Activated CD4-positive, alpha-beta memory T cell treated with anti-CD3 and anti-CD28 coated beads for 36 hours (primary cell): Measurements from ENCODE around the gene BRCC3. TPM values are rescaled to one million over a fixed set of nuclear protein-coding genes. Genes with fewer than 3 reads are reported as not detected.
"Not testable (repeated sequence)": the region's sequence is repeated elsewhere in the genome, so short reads cannot be mapped to it uniquely, and the experiment has no call there.

Source experiments
- CTCF ChIA-PET: fragments of 350-600 bp; sonication (Branson Sonifier 250); formaldehyde crosslinking; loops from one replicate; lab custom pipeline; 2021; ENCODE audit warnings: antibody characterized with exemption, inconsistent platforms; lab: Charles Lee
- POLR2A ChIA-PET: fragments of 350-600 bp; sonication (Branson Sonifier 250); formaldehyde crosslinking; loops from one replicate; lab custom pipeline; 2021; ENCODE audit warnings: antibody characterized with exemption; lab: Charles Lee
- DNase-seq: peaks from one replicate; pipeline ENCODE4 v3.0.0-alpha.2; 2020
- H3K27ac Mint-ChIP-seq: one replicate; pipeline ENCODE4 v1.8.0; 2021; ENCODE audit warnings: mixed read lengths
- H3K27me3 Mint-ChIP-seq: one replicate; pipeline ENCODE4 v1.8.0; 2021; ENCODE audit warnings: mixed read lengths
- H3K36me3 Mint-ChIP-seq: one replicate; pipeline ENCODE4 v1.8.0; 2021; ENCODE audit warnings: mixed read lengths
- H3K4me1 Mint-ChIP-seq: one replicate; pipeline ENCODE4 v1.8.0; 2021; ENCODE audit warnings: low read depth, mixed read lengths
- H3K4me3 Mint-ChIP-seq: one replicate; pipeline ENCODE4 v1.8.0; 2021; ENCODE audit warnings: mild to moderate bottlenecking, mixed read lengths
- H3K9me3 Mint-ChIP-seq: one replicate; pipeline ENCODE4 v1.8.0; 2021; ENCODE audit warnings: mixed read lengths
- intact Hi-C: fragments of 100-400 bp; cut with micrococcal nuclease; formaldehyde crosslinking; loops from one replicate; pipeline ENCODE4 v1.15.1; 2023
- total RNA-seq, 2 experiments: library from RNA; stranded (reverse); gene quantifications; one replicate each; pipeline ENCODE4 v1.2.3, GENCODE V29; 2021

BRCC3 gene
- total RNA-seq, 2 experiments from 2014 or later = 24.4 to 26.7 TPM

- no peak for DNase-seq
- Mint-ChIP-seq H3K4me1 (peaks cover 12% of the 10 kb centered on the region), H3K27me3 (no peaks in the 10 kb centered on the region), H3K36me3 (peaks cover 13% of the 10 kb centered on the region), H3K4me3 (no peak overlapping the region), H3K9me3 (no peaks in the 10 kb centered on the region), H3K27ac (no peak overlapping the region)
- CTCF ChIA-PET = interaction anchor here (0.6 to 2.2 kb wide), 4 partner anchors 22 to 190 kb away, joined by 3 to 8 read pairs (median 4); no protein-coding TSS in a partner anchor
- POLR2A ChIA-PET = no interaction called here
- intact Hi-C loops = no loop called here
These were observed 37.1 kb downstream of the BRCC3 start for GRCh38 chrX:155108427-155108826.

- ChIA-PET POLR2A (no interaction called here), CTCF (no interaction called here)
- Mint-ChIP-seq H3K27ac (no peak overlapping the region), H3K4me3 (no peak overlapping the region), H3K4me1 (peaks cover 9% of the 10 kb centered on the region), H3K9me3 (no peaks in the 10 kb centered on the region), H3K36me3 (peaks cover 18% of the 10 kb centered on the region), H3K27me3 (no peaks in the 10 kb centered on the region)
- intact Hi-C loops = no loop called here
- DNase-seq = no peak
These were observed 40.9 kb downstream of the BRCC3 start for GRCh38 chrX:155112171-155112570.

GRCh38 chrX:155113097-155113496 is 41.8 kb downstream of the BRCC3 start:
- intact Hi-C loops = no loop called here
- Mint-ChIP-seq H3K9me3 (no peaks in the 10 kb centered on the region), H3K36me3 (peaks cover 11% of the 10 kb centered on the region), H3K4me1 (peaks cover 5% of the 10 kb centered on the region), H3K27ac (no peak overlapping the region), H3K27me3 (no peaks in the 10 kb centered on the region), H3K4me3 (no peak overlapping the region)
- ChIA-PET CTCF (no interaction called here), POLR2A (no interaction called here)
- no peak for DNase-seq

- no peaks in the 10 kb centered on the region for H3K9me3 Mint-ChIP-seq
- ChIA-PET POLR2A (no interaction called here), CTCF (interaction anchor here (1.1 to 1.2 kb wide), 2 partner anchors 29 to 33 kb away, joined by 3 to 4 read pairs; no protein-coding TSS in a partner anchor)
- no peaks in the 10 kb centered on the region for H3K4me1 Mint-ChIP-seq
- no peak for DNase-seq
- H3K27ac Mint-ChIP-seq = no peak overlapping the region
- no peaks in the 10 kb centered on the region for H3K27me3 Mint-ChIP-seq
- H3K4me3 Mint-ChIP-seq = no peak overlapping the region
- H3K36me3 Mint-ChIP-seq = peaks cover 20% of the 10 kb centered on the region
- intact Hi-C loops = no loop called here
These were observed 44.0 kb downstream of the BRCC3 start for GRCh38 chrX:155115174-155115819.

- intact Hi-C loops = no loop called here
- ChIA-PET CTCF (no interaction called here), POLR2A (no interaction called here)
- H3K9me3 Mint-ChIP-seq = peaks cover 26% of the 10 kb centered on the region
- DNase-seq = no peak
- H3K4me3 Mint-ChIP-seq = no peak overlapping the region
- no peak overlapping the region for H3K27ac Mint-ChIP-seq
- H3K36me3 Mint-ChIP-seq = peaks cover 22% of the 10 kb centered on the region
- no peaks in the 10 kb centered on the region for H3K27me3 Mint-ChIP-seq
- no peaks in the 10 kb centered on the region for H3K4me1 Mint-ChIP-seq
These were observed 56.2 kb downstream of the BRCC3 start for GRCh38 chrX:155127465-155127864.

DNA sequence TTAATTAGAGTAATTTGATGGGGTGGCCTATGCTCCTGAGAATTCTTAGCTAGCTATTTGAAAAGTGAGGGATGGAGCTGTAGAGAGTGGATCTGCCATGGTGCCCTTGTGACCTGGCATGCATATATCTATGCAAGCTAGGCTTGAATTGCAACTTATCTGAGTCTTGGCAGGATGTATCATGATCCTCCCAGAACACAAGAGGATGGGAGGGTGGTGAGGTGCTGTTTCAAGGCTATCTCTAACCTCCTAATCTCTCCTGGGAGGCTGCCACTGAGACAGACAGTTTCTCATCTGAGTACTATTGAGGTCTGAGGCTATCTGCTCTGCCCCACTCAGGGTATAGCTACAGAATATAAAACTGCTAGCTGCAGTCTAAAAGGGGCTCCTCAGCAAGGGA is 56.6 kb downstream of the BRCC3 start:
- POLR2A ChIA-PET = no interaction called here
- Mint-ChIP-seq H3K9me3 (peaks cover 26% of the 10 kb centered on the region), H3K27me3 (no peaks in the 10 kb centered on the region), H3K4me1 (no peaks in the 10 kb centered on the region), H3K36me3 (peaks cover 19% of the 10 kb centered on the region), H3K4me3 (no peak overlapping the region), H3K27ac (no peak overlapping the region)
- DNase-seq = no peak
- intact Hi-C loops = no loop called here
- CTCF ChIA-PET = no interaction called here

DNA sequence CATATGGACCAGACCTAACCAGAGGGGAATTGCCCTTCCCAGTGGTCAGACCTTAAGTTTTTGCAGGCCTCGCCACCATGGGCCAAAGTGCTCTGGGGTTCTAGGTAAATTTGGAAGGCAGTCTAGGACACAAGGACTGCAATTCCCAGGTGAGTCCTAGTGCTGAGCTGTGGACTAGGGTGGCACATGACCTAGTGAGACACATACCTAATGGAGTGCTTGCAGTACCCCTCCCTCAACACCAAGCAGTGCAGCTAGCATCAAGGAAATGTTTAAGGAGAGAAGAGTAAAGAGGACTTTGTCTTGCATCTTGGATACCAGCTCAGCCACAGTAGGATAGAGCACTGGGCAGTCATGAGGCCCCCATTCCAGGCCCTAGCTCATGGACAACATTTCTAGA is 60.8 kb downstream of the BRCC3 start:
- POLR2A ChIA-PET = no interaction called here
- no peak for DNase-seq
- CTCF ChIA-PET = no interaction called here
- Mint-ChIP-seq H3K36me3 (no peaks in the 10 kb centered on the region), H3K27me3 (no peaks in the 10 kb centered on the region), H3K4me3 (no peak overlapping the region), H3K9me3 (peaks cover 16% of the 10 kb centered on the region), H3K4me1 (no peaks in the 10 kb centered on the region), H3K27ac (no peak overlapping the region)
- intact Hi-C loops = no loop called here

- intact Hi-C loops = no loop called here
- DNase-seq = no peak
- ChIA-PET POLR2A (no interaction called here), CTCF (no interaction called here)
- no peak overlapping the region for H3K4me3 Mint-ChIP-seq
- no peak overlapping the region for H3K27ac Mint-ChIP-seq
- no peaks in the 10 kb centered on the region for H3K27me3 Mint-ChIP-seq
- no peaks in the 10 kb centered on the region for H3K36me3 Mint-ChIP-seq
- H3K4me1 Mint-ChIP-seq = no peaks in the 10 kb centered on the region
- H3K9me3 Mint-ChIP-seq = peaks cover 12% of the 10 kb centered on the region
These were observed 62.9 kb downstream of the BRCC3 start for GRCh38 chrX:155134255-155134654.

DNA sequence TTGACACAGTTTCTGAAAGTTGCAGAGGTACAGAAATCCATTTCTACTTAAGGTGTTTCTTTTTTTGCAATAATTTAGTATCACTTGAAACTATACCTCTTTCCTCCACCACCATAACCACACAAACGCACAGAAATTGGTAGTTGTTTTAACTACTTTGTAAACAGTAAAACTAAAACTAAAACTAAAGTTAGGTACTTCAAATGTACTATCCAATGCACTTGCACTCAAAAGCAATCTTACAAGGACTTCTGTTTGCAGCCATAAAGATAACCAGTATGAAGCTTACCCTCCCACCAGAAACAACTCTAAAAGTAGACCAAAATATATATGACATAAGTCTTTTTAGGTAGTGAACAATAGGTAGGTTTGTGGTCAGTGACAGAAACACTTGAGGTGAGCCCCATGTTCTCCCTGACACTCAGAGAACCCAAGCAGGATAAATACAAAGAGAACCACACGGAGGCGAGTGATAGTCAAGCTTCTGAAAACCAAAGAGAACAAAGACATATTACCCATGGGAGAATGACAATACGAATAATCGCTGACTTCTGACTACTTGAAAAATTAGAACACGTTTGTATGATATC is 72.7 kb downstream of the BRCC3 start:
- Mint-ChIP-seq H3K36me3 (no peaks in the 10 kb centered on the region), H3K27ac (no peak overlapping the region), H3K4me1 (no peaks in the 10 kb centered on the region), H3K9me3 (no peaks in the 10 kb centered on the region), H3K27me3 (no peaks in the 10 kb centered on the region), H3K4me3 (no peak overlapping the region)
- intact Hi-C loops = loop anchor here (10.0 kb wide), 1 partner anchor 49 kb away; no protein-coding TSS in a partner anchor
- DNase-seq = no peak
- CTCF ChIA-PET = interaction anchor here (1.4 kb wide), 1 partner anchor 49 kb away, joined by 4 read pairs; no protein-coding TSS in a partner anchor
- POLR2A ChIA-PET = no interaction called here

- ChIA-PET POLR2A (no interaction called here), CTCF (no interaction called here)
- Mint-ChIP-seq H3K4me1 (no peaks in the 10 kb centered on the region), H3K9me3 (no peaks in the 10 kb centered on the region), H3K27ac (no peak overlapping the region), H3K36me3 (no peaks in the 10 kb centered on the region), H3K4me3 (no peak overlapping the region), H3K27me3 (no peaks in the 10 kb centered on the region)
- intact Hi-C loops = loop anchor here (10.0 kb wide), 1 partner anchor 50 kb away; no protein-coding TSS in a partner anchor
- no peak for DNase-seq
These were observed 73.6 kb downstream of the BRCC3 start for GRCh38 chrX:155144926-155145325.

DNA sequence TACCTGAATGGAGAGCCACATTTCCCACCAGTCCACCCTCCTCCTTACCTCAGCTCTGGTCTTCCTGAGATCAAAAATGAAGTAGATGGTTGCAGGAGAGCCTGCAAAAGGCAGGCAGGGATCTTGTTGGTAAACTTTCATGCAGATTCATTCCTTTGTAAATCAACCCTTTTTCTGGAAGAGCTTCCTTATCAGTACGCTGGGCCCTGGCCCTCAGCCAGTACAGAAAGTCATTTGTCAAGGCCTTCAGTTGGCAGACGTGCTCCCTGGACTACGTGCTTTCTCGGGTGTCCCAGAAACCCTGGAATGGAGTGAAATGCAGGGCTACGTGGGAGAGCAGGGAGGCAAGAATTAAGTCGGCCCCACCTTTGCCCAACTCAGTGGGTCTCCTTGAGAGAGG is 76.3 kb downstream of the BRCC3 start:
- H3K9me3 Mint-ChIP-seq, POLR2A ChIA-PET, H3K27me3 Mint-ChIP-seq, H3K4me1 Mint-ChIP-seq, CTCF ChIA-PET, H3K4me3 Mint-ChIP-seq, H3K36me3 Mint-ChIP-seq, DNase-seq, H3K27ac Mint-ChIP-seq: not testable (repeated sequence)
- intact Hi-C loops = loop anchor here (2.0 to 10.0 kb wide), 2 partner anchors 53 to 167 kb away; no protein-coding TSS in a partner anchor

DNA sequence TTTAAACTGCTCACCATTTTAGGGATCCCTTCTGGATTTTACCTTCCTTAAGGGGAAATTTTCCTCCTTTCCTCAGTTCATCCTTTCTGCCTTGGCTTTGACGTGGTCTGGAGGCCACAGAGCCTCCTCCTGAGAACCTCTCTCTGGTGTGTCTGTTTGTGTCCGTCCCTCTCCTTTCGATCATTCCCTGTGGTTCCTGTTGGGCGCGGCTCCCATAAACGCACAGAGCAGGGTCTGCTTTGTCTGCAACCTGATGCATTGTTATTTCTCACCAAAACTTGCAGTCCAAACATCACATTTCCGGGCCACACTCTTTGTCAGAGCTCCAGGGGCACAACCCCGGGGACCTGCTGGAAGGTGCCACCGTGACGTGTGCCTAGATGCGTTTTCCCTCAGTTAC is 76.9 kb downstream of the BRCC3 start:
- H3K27ac Mint-ChIP-seq, POLR2A ChIA-PET, H3K9me3 Mint-ChIP-seq, DNase-seq, H3K36me3 Mint-ChIP-seq, H3K4me1 Mint-ChIP-seq, H3K4me3 Mint-ChIP-seq, H3K27me3 Mint-ChIP-seq: not testable (repeated sequence)
- CTCF ChIA-PET = interaction anchor here (0.7 to 1.4 kb wide), 12 partner anchors 33 to 230 kb away, joined by 3 to 19 read pairs (median 4); partner anchors contain the start of genes FUNDC2 and VBP1
- intact Hi-C loops = loop anchor here (2.0 to 10.0 kb wide), 2 partner anchors 53 to 167 kb away; no protein-coding TSS in a partner anchor
